ENCODE measurements around the gene CNTROB.
A peak's percentile ranks its signal among the peaks of the same experiment; 100 is the strongest.
"Not testable (repeated sequence)": the region's sequence is repeated elsewhere in the genome, so short reads cannot be mapped to it uniquely, and the experiment has no call there.

Gene CNTROB

DNA sequence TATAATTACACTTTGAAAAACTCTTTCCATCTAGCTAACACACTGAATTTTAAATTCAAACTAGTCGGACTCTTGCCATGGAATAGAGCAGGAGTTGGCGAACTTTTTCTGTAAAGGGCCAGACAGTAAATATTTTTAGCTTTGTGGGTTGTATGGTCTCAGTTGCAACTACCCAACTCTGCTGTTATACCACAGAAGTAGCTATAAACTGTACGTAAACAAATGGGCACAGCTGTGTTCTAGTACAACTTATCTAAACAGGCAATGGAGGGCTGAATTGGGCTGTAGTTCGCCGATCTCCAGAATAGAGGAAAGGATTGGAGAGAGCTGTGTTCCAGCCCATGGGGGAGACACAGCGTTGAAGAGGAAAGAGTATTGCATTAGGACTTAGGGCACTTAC lies 8.7 kb downstream of the CNTROB start:
- DNase-seq (ENCODE audit: low read depth in 2 of 2), result no peak

DNA sequence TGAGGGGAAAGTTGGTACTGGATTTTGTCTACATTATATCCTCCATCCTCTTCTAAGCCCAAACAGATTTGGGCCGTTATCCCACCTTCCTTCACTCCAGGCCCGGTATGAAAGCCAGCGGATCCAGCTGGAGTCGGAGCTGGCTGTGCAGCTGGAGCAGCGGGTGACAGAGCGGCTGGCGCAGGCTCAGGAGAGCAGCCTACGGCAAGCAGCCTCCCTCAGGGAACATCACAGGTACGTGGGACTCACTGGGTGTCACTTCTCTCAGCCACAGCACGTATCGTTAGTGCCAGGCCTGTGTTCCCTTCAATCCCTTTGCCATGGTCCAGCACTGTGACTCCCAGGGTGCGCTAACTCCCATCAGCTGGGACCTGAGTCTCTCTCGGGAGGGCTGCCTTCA lies 11.3 kb downstream of the CNTROB start:
- DNase-seq (ENCODE audit: low read depth in 2 of 2), result no peak

DNA sequence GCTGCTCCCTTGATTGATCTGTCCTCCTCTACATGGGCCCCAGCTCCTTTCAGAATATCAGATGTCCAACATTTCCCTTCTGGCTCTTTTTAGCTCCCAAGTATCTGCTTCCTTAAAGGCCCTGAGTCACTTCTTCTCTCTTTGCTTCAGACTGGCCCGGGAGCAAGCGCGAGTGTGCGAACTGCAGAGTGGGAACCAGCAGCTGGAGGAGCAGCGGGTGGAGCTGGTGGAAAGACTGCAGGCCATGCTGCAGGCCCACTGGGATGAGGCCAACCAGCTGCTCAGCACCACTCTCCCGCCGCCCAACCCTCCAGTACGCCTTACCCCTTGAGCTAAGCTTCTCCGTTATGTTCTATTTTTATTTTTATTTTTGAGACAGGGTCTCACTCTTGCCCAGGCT lies 12.3 kb downstream of the CNTROB start:
- DNase-seq (ENCODE audit: low read depth in 2 of 2), result no peak

DNA sequence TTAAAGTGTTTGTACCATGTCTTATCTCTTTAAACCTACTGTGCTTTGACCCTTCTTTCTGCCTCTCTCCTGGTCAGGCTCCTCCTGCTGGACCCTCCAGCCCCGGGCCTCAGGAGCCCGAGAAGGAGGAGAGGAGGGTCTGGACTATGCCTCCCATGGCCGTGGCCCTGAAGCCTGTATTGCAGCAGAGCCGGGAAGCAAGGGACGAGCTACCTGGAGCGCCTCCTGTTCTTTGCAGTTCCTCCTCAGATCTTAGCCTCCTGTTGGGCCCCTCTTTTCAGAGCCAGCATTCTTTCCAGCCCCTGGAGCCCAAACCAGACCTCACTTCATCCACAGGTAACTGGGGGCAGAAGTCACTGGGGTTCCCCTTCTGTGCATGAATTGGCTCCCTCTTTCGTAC lies 13.6 kb downstream of the CNTROB start:
- DNase-seq (ENCODE audit: low read depth in 2 of 2), result no peak

DNA sequence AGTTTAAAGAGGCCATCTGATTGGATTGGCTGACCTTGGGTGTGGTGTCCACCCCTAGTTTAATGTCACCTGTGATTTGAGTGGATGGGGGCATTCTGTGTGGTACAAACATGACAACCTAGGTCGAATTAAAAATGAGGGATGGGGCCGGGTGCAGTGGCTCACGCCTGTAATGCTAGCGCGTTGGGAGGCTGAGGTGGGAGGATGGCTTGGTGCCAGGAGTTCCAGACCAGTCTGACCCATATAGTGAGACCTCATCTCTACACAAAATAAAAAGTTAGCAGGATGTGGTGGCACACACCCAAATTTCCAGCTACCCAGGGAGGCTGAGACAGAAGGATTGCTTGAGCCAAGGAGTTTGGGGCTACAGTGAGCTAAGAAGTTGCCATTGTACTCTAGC lies 14.4 kb downstream of the CNTROB start:
- DNase-seq (ENCODE audit: low read depth in 2 of 2), result no peak

DNA sequence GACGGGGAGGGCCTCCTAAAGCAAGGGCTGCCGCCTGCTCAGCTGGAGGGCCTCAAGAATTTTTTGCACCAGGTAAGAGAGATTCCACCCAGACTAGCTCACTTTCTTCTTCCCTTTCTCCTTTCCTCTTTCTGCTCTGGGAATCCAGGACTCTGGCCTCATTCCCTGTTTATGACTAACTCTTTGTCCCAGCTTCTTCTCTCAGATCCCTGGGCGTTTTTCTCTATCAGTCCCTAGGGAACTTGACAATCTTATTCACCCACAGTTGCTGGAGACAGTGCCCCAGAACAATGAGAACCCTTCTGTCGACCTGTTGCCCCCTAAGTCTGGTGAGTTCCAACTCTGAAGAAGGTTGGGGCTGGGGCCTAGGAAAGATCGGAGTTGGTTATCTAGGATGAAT lies 15.6 kb downstream of the CNTROB start:
- DNase-seq (ENCODE audit: low read depth in 2 of 2), result no peak

DNA sequence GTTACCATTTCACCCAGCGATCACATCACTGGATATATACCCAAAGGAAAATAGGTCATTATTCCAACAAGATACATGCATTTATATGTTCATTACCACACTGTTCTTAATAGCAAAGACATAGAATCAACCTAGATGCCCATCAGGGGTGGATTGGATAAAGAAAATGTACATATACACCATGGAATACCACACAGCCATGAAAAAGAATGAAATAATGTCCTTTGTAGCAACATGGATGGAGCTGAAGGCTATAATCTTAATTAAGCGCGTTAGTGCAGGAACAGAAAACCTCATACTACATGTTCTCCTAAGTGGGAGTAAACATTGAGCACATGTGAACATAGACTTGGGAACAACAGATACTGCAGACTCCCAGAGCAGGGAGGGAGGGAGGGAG lies 18.6 kb downstream of the CNTROB start:
- DNase-seq (ENCODE audit: low read depth in 2 of 2), result no peak

DNA sequence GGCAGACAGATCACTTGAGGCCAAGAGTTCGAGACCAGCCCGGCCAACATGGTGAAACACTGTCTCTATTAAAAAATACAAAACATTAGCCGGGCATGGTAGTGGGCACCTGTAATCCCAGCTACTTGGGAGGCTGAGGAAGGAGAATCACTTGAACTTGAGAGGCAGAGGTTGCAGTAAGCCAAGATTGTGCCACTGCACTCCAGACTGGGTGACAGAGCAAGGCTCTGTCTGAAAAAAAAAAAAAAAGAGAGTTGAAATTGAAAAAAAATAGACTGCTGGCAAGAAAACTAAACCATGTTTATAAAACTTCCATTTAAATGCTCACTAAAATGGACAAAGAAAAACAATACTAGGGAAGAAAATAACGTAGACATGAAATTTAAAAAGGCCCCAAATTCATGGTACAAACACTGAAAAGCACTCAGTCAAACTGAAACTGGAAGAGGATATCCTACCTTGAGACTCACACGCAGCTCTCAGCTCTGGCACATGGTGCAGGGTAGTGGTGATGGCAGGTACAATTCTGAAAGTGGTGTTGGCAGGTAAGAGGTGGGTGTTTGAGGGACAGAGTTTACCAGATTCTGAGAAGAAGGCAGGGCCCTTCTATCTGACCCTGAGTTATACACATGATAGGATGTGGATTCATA lies 19.3 kb downstream of the CNTROB start:
- peak in 1 of 2 donors; percentile 10 for DNase-seq (ENCODE audit: low read depth in 2 of 2)

DNA sequence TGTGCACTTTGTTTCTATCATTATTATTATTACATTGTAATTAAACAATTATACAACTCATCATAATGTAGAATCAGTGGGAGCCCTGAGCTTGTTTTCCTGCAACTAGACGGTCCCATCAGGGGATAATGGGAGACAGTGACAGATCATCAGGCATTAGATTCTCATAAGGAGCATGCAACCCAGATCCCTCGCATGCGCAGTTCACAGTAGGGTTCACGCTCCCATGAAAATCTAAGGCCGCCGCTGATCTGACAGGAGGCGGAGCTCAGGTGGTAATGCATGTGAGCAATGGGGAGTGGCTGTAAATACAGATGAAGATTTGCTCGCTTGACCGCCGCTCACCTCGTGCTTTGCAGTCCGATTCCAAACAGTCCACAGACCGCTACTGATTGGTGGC lies 21.3 kb downstream of the CNTROB start:
- not testable (repeated sequence) for DNase-seq (ENCODE audit: low read depth in 2 of 2)

DNA sequence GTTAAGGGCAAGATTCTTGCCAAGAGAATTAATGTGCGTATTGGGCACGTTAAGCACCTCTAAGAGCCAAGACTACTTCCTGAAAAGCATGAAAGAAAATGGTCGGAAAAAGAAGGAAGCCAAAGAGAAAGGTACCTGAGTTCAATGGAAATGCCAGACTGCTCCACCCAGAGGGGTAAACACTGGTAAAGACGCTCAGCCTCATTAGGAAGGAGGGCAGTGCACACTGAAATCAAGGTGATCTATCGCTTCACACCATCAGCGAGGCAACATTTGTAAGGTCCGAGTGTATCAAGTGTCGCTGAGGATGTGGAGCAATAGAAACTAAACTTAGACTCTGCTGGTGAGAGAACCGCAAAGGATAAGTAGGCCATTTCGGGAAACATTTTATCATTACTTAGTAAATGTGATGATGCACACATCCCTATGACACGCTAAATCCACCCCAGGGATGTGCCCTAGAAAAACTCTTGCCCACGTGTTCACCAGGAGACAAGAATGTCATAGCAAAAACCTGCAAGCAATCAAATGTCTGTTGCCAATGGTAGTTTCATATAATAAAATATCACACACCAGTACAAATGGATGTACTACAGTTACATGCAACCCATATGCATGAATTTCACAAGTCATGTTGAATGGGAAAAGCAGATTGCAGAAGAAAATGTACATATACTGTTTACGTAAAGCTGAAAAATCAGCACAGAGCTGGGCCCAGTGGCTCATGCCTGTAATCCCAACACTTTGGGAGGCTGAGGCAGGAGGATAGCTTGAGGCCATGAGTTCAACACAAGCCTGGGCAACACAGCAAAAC lies 23.6 kb downstream of the CNTROB start:
- DNase-seq (ENCODE audit: low read depth in 2 of 2), result no peak

DNA sequence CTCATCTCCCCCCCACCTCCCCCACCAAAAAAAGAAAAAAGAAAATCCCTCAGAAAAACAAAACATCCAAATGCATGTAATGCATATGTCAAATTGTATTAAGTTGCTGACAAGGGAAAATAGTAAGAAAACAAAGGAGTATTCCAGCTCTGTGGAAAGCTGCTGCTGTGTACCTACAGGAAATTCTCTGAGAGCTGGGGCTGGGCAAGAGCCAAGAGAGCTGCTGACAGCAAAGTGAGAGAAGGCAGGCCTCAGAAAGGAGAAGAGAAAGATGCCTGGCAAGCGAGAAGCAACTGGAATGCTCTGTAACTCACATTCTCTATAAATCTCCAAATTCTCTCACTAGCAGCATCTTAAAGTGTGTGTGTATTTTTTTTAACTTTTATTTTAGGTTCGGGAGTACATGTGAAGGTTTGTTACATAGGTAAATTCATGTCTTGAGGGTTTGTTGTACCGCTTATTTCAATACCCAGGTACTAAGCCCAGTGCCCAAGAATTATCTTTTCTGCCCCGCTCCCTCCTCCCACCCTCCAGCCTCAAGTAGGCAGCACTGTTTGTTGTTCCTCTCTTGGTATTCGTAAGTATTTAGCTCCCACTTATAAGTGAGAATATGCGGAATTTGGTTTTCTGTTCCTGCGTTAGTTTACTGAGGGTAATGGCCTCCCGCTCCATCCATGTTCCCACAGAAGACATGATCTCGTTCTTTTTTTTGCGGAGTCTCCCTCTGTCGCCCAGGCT lies 24.4 kb downstream of the CNTROB start:
- no peak for DNase-seq (ENCODE audit: low read depth in 2 of 2)

DNA sequence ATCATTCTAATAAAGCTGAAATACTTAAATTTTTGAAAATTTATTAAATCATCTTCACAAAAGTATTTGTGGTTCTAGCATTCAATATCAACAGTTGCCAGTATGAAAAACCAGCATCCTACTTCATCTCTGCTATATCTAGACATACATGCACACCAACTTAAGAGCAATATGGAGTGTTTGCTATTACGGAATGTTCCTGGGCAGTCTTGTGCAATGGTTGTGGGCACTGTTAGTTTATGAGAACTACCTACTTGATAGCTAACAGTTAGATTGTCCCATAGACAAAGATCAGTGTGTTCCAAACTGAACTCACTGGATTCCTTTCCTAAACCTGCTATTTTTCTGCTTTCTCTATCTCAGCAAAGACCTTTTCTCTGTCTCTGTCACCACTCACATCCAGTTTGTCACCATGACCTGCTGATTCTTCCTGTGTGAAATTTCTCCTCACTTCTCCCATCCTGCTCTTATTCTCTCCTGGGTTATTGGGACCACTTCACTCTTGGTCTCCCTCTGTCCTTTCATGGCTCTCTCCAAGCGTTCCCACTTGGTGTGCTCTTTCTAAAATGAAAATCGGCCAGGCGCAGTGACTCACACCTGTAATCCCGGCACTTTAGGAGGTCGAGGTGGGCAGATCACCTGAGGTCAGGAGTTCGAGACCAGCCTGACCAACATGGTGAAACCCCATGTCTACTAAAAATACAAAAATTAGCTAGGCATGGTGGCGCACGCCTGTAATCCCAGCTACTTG lies 27.7 kb downstream of the CNTROB start:
- no peak for DNase-seq (ENCODE audit: low read depth in 2 of 2)

DNA sequence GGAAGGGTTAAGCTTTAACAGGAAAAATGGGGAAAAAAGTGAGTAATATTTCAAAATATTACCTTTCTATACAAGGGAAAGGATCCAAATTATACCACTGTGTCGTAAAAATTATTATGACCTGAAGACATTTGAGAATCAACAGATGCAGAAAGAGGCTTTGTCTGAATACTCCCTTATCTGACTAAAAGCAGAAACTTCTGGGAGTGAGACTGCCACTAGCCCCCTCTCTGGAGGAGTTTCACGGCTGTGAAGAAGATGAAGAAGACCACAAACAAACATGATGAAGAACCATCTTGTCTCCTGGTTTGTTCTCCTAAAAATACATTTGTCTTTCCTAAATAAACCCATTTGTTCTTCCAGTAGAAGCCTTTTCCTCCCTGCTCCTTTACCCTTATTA lies 29.4 kb downstream of the CNTROB start:
- no peak for DNase-seq (ENCODE audit: low read depth in 2 of 2)

DNA sequence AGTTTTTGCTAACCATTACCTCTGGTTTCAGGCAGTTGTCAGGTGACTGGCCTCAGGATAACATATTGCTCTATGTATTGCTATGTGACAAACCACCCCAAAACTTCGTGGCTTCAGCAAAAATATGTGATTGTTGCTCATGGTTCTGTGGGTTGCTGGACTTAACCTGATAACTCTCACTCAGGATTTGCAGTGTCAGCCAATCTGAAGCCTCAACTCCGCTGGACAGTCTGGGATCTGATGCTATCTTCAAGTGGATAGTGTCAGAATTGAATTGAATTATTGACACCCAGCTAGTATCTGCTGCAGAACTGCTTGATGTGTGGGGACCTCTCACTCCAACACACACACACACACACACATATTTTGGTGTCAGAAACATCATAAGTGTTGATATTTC lies 35.7 kb downstream of the CNTROB start:
- no peak for DNase-seq (ENCODE audit: low read depth in 2 of 2)

DNA sequence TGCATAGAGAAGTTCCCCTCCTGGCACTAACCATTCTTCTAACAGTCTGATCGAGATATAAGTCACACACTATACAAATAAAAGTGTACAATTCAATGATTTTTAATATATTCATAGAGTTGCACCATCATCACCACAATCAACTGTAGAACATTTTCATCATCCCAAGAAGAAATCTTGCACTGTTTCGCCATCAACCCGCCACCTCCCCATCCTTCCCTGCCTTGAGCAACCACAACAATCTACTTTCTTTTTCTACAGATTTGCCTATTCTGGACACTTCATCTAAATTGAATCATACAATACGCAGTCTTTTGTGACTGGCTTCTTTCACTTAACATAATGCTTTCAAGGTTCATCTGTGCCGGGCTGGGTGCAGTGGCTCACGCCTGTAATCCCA lies 37.4 kb downstream of the CNTROB start:
- DNase-seq (ENCODE audit: low read depth in 2 of 2), result no peak

DNA sequence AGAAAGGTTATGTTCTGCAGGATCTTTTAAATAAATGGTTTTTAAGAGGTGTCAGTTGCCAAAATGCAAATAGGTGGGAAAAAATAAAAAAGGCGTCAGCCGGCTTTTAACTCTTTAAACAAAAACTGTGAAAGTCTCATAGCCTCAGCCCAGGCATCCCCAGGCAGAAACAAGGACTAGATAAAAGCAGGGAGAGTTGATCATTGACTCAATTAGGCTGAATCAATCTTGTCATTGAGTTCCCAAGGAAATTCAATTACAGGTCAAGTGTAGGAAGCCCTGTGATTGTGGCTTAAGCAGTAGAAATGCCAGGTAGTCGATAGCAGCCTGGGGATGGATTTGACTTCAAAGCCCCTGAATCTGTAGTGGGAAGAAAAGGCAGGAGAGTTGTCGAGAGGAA lies 39.6 kb downstream of the CNTROB start:
- DNase-seq (ENCODE audit: low read depth in 2 of 2), result no peak

DNA sequence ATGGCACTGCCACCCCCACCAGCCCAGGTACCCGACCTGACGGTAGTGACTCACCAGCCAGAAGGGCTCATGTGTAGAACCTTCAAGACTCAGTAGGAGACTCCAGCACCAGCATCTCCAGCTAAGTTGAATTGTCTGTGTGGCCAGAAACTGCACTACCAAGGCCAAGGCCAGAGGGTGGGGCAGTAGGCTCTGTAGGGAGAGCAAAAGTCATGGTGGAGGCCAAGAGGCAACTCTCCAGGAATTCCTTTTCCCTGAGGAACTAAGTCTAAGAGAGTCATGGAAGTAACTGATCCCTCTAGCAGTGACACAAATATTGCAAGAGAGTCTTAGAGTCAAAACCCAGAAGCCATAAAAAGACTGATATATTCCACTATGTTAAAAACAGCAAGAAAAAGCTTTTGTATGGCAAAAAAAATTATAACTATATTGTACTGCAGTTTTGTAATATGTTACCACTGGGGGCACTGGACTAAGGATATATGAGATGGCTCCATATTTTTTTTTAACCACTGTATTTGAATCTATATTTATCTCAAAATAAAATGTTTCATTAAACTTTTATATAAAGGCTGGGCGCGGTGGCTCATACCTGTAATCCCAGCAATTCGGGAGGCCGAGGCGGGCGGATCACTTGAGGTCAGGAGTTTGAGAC lies 40.3 kb downstream of the CNTROB start:
- DNase-seq (ENCODE audit: low read depth in 2 of 2), result no peak

DNA sequence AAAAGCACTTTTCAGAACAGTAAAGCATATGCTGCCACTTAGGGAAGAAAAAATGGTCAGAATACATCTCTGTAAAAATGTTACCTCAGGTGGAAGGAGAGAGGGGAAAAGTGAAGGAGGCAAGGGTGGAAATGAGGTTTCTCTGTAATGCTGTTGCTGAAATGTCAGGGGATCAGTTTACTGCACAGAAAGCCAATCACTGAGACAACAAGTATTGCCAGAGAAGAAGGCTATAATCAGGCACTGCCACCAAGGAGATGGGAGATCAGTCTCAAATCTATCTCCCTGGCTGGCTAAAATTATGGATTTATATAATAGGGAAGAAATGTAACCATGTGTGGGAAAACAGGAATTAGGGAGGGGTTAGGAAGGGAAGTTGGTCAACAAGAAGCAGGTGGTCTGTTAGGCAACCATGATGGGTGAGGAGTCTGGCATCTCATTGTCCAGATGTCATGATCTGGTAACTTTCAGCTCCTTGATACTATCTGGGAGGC lies 42.7 kb downstream of the CNTROB start:
- DNase-seq (ENCODE audit: low read depth in 2 of 2), result no peak

DNA sequence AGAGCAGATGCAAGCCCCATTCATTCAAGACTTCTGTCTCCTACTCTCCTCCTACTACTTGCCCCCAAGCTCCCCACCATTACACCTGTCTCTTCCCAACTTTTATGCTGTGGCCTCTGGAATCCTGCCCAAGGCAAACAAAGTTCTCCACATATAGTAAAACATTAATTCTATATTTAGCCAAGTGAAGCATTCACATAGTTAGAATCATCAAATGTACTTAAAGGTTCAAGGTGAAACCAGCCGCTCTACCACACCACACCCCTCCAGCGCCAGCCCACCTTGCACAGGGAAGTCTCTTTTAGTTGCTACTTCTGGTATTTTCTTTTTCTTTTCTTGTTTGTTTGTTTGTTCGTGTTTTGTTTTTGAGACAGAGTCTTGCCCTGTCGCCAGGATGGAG lies 45.0 kb downstream of the CNTROB start:
- no peak for DNase-seq (ENCODE audit: low read depth in 2 of 2)

DNA sequence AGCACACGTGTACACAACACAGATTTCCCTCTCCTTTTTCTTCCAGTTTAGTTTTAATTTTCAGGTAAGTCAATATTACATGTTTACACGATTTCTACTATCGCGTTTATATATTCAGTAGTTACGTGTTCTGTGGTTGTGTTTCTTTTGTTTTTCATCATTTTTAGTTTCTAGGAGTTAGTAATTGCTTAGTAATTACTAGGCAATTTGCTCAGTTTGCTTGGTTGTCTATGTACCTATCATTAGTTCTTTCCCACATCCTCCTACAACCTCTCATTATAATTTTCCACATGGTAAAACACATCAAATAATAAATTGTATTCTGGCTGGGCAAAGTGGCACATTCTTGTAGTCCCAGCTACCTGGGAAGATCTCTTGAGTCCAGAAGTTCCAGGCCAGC lies 45.8 kb downstream of the CNTROB start:
- no peak for DNase-seq (ENCODE audit: low read depth in 2 of 2)

DNA sequence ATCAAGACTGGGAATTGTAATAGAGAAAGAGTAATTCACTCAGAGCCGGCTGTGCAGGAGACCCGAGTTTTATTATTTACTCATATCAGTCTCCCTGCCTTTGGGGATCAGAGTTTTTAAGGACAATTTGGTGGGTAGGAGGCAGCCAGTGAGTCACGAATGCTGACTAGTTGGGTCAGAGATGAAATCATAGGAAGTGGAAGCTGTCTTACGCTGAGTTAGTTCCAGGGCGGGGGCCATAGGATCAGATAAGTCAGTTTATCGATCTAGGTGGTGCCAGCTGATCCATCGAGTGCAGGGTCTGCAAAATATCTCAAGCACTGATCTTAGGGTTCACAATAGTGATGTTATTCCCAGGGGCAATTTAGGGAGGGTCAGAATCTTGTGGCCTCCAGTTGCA lies 50.2 kb downstream of the CNTROB start:
- DNase-seq (ENCODE audit: low read depth in 2 of 2), result no peak

DNA sequence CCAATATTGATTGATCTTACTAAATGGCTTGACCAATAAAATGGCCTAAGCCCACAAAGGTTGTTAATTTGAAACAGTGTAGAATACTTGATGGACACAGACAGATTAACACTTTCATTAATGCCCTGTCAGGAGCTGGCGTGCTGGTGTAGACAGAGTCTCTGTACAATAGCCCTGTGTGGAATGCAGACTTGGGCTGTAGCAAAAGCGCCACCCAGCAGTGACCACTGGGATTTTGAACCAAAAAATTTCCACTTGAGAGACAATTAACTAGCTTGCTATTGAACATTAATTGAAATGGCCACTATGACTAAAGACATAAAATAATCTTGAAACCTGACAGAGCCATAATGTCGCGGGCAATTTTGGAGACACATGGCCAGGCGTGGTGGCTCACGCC lies 50.7 kb downstream of the CNTROB start:
- DNase-seq (ENCODE audit: low read depth in 2 of 2), result no peak

Data from stimulated activated CD4-positive, alpha-beta T cell treated with anti-CD3 and anti-CD28 coated beads, Interleukin-4, amount 100 ng/mL, for 48 hours (primary cell).